ENCODE measurements around the gene COQ10A. TPM values are rescaled to one million over a fixed set of nuclear protein-coding genes. Genes with fewer than 3 reads are reported as not detected.

The COQ10A gene
- total RNA-seq, 1 experiment from 2014 or later, result 24.4 TPM

DNA sequence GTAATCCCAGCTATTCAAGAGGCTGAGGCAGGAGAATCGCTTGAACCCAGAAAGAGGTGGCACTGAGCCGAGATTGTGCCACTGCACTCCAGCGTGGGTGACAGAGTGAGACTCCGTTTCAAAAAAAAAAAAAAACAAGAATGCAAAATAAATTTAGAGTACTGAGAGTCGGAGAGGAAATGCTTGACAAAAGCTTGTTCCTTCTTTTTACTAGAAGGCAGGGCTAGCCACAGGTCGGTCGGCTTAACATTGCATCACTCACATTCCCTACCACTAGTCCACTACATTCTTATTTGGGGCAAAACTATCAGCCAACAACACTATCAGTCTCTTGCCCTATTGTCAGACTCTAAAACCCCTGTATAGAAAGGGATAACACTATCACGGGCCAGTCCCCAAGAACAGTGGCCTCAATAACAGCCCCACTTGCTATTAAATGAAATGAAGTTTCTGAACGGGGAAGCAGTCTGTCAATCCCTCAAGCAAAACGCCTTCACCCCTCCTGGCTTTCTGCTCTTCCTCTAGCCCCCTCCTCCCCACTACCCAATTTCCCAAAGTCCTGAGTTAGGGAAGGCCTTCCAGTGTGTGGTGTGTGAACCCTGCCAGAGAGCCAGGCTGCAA, 46.0 kb upstream of the COQ10A start:
- Mint-ChIP-seq H3K36me3 (peaks cover 20% of the 10 kb centered on the region), H3K4me3 (peak overlapping the region; percentile 98), H3K27me3 (ENCODE audit: low read depth) (no peaks in the 10 kb centered on the region), H3K27ac (peak overlapping the region; percentile 100), H3K9me3 (no peaks in the 10 kb centered on the region), H3K4me1 (peaks cover 33% of the 10 kb centered on the region)
- TF ChIP-seq GABPB1 (CRISPR knock-in tag; IDR thresholded peaks at IDR 0.05) (peak; percentile 89), NFATC4 (CRISPR knock-in tag; IDR thresholded peaks at IDR 0.05) (0 out of 2 replicates have a peak, but pooled peaks have one; percentile 30), TEAD4 (CRISPR knock-in tag; IDR thresholded peaks at IDR 0.05) (no peak)
- TF ChIP-seq, protein P1, sequence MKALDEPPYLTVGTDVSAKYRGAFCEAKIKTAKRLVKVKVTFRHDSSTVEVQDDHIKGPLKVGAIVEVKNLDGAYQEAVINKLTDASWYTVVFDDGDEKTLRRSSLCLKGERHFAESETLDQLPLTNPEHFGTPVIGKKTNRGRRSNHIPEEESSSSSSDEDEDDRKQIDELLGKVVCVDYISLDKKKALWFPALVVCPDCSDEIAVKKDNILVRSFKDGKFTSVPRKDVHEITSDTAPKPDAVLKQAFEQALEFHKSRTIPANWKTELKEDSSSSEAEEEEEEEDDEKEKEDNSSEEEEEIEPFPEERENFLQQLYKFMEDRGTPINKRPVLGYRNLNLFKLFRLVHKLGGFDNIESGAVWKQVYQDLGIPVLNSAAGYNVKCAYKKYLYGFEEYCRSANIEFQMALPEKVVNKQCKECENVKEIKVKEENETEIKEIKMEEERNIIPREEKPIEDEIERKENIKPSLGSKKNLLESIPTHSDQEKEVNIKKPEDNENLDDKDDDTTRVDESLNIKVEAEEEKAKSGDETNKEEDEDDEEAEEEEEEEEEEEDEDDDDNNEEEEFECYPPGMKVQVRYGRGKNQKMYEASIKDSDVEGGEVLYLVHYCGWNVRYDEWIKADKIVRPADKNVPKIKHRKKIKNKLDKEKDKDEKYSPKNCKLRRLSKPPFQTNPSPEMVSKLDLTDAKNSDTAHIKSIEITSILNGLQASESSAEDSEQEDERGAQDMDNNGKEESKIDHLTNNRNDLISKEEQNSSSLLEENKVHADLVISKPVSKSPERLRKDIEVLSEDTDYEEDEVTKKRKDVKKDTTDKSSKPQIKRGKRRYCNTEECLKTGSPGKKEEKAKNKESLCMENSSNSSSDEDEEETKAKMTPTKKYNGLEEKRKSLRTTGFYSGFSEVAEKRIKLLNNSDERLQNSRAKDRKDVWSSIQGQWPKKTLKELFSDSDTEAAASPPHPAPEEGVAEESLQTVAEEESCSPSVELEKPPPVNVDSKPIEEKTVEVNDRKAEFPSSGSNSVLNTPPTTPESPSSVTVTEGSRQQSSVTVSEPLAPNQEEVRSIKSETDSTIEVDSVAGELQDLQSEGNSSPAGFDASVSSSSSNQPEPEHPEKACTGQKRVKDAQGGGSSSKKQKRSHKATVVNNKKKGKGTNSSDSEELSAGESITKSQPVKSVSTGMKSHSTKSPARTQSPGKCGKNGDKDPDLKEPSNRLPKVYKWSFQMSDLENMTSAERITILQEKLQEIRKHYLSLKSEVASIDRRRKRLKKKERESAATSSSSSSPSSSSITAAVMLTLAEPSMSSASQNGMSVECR (CRISPR knock-in tag; IDR thresholded peaks at IDR 0.05; ENCODE audit: borderline replicate concordance), result peak; percentile 26; the same call in 1 of the 2 replicates
- ChIA-PET CTCF (interaction anchor here (1.4 to 3.6 kb wide), 11 partner anchors 8 to 416 kb away, joined by 3 to 102 read pairs (median 11); partner anchors contain the start of genes ANKRD52, CNPY2, ESYT1 and MYL6B), POLR2A (interaction anchor here (0.7 to 2.6 kb wide), 14 partner anchors 15 to 416 kb away, joined by 3 to 33 read pairs (median 12); partner anchors contain the start of genes ANKRD52, COQ10A, ESYT1 and MYL6)
- no peak for ATAC-seq
- no peak for DNase-seq (ENCODE audit: low spot score)

DNA sequence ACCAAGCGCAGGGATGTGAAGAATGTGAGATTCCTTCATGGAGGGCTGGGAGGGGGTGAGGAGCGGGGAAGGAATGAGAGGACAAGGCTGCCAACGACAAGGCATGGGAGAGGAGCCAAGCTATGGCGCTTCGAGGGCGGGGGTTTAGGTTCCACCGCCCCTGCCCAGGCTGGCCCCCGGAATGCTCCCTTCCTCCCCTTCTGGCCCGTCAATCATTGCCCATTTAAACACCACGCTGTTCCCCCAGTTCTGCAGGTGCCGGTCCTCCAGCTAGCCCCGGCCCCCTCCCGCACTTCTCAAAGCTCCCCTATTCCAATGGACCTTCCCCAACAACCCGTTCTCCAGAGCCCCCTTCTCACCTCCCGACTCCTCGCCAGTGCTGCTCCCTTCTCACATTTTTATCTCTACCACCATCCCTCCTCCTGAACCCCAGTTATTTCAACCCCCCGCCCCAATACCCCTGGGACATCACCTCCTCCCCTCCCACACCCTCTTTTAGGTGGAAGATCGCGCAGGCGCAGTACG, 45.4 kb upstream of the COQ10A start:
- no peaks in the 10 kb centered on the region for H3K9me3 Mint-ChIP-seq
- CTCF ChIA-PET, result interaction anchor here (0.6 to 3.6 kb wide), 32 partner anchors 8 to 483 kb away, joined by 3 to 102 read pairs (median 6); partner anchors contain the start of genes ANKRD52, CNPY2, COQ10A and ERBB3
- peaks cover 20% of the 10 kb centered on the region for H3K36me3 Mint-ChIP-seq
- DNase-seq (ENCODE audit: low spot score), result peak; percentile 62
- POLR2A ChIA-PET, result interaction anchor here (0.6 to 2.6 kb wide), 30 partner anchors 9 to 416 kb away, joined by 3 to 33 read pairs (median 6); partner anchors contain the start of genes ANKRD52, COQ10A, CS and ESYT1
- peak overlapping the region; percentile 100 for H3K27ac Mint-ChIP-seq
- peaks cover 33% of the 10 kb centered on the region for H3K4me1 Mint-ChIP-seq
- peak; percentile 6 for ATAC-seq
- no peaks in the 10 kb centered on the region for H3K27me3 Mint-ChIP-seq (ENCODE audit: low read depth)
- H3K4me3 Mint-ChIP-seq, result peak overlapping the region; percentile 98
- TF ChIP-seq ELF4 (CRISPR knock-in tag; IDR thresholded peaks at IDR 0.05; ENCODE audit: low read depth) (no peak), ZNF396 (CRISPR knock-in tag; IDR thresholded peaks at IDR 0.05; ENCODE audit: borderline replicate concordance) (no peak), ETV6 (CRISPR knock-in tag; IDR thresholded peaks at IDR 0.05) (no peak), FOXK1 (CRISPR knock-in tag; IDR thresholded peaks at IDR 0.05) (no peak), ZNF416 (CRISPR knock-in tag; IDR thresholded peaks at IDR 0.05) (no peak), OVOL2 (CRISPR knock-in tag; IDR thresholded peaks at IDR 0.05; ENCODE audit: borderline replicate concordance) (no peak), KAT7 (CRISPR knock-in tag; IDR thresholded peaks at IDR 0.05; ENCODE audit: borderline replicate concordance) (no peak), SMAD4 (CRISPR knock-in tag; IDR thresholded peaks at IDR 0.05) (no peak), TEAD1 (CRISPR knock-in tag; IDR thresholded peaks at IDR 0.05) (no peak), FOXP1 (CRISPR knock-in tag; IDR thresholded peaks at IDR 0.05; ENCODE audit: borderline replicate concordance) (peak; percentile 77), NFE2L1 (CRISPR knock-in tag; IDR thresholded peaks at IDR 0.05) (0 out of 2 replicates have a peak, but pooled peaks have one; percentile 39), EMX1 (CRISPR knock-in tag; IDR thresholded peaks at IDR 0.05) (no peak), ZNF263 (CRISPR knock-in tag; IDR thresholded peaks at IDR 0.05; ENCODE audit: low read depth) (no peak), PRRX2 (CRISPR knock-in tag; IDR thresholded peaks at IDR 0.05) (no peak), NFYB (CRISPR knock-in tag; conservative IDR thresholded peaks at IDR 0.05; ENCODE audit: low read depth) (no peak; the same call in 1 of the 2 replicates), ZNF423 (CRISPR knock-in tag; IDR thresholded peaks at IDR 0.05) (no peak)
- TF ChIP-seq, protein P2, sequence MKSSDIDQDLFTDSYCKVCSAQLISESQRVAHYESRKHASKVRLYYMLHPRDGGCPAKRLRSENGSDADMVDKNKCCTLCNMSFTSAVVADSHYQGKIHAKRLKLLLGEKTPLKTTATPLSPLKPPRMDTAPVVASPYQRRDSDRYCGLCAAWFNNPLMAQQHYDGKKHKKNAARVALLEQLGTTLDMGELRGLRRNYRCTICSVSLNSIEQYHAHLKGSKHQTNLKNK (CRISPR knock-in tag; IDR thresholded peaks at IDR 0.05), result no peak
- TF ChIP-seq, protein P3, sequence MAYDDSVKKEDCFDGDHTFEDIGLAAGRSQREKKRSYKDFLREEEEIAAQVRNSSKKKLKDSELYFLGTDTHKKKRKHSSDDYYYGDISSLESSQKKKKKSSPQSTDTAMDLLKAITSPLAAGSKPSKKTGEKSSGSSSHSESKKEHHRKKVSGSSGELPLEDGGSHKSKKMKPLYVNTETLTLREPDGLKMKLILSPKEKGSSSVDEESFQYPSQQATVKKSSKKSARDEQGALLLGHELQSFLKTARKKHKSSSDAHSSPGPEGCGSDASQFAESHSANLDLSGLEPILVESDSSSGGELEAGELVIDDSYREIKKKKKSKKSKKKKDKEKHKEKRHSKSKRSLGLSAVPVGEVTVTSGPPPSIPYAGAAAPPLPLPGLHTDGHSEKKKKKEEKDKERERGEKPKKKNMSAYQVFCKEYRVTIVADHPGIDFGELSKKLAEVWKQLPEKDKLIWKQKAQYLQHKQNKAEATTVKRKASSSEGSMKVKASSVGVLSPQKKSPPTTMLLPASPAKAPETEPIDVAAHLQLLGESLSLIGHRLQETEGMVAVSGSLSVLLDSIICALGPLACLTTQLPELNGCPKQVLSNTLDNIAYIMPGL (CRISPR knock-in tag; IDR thresholded peaks at IDR 0.05), result no peak
- TF ChIP-seq, protein P4, sequence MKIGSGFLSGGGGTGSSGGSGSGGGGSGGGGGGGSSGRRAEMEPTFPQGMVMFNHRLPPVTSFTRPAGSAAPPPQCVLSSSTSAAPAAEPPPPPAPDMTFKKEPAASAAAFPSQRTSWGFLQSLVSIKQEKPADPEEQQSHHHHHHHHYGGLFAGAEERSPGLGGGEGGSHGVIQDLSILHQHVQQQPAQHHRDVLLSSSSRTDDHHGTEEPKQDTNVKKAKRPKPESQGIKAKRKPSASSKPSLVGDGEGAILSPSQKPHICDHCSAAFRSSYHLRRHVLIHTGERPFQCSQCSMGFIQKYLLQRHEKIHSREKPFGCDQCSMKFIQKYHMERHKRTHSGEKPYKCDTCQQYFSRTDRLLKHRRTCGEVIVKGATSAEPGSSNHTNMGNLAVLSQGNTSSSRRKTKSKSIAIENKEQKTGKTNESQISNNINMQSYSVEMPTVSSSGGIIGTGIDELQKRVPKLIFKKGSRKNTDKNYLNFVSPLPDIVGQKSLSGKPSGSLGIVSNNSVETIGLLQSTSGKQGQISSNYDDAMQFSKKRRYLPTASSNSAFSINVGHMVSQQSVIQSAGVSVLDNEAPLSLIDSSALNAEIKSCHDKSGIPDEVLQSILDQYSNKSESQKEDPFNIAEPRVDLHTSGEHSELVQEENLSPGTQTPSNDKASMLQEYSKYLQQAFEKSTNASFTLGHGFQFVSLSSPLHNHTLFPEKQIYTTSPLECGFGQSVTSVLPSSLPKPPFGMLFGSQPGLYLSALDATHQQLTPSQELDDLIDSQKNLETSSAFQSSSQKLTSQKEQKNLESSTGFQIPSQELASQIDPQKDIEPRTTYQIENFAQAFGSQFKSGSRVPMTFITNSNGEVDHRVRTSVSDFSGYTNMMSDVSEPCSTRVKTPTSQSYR (CRISPR knock-in tag; IDR thresholded peaks at IDR 0.05), result no peak
- TF ChIP-seq, protein P5, sequence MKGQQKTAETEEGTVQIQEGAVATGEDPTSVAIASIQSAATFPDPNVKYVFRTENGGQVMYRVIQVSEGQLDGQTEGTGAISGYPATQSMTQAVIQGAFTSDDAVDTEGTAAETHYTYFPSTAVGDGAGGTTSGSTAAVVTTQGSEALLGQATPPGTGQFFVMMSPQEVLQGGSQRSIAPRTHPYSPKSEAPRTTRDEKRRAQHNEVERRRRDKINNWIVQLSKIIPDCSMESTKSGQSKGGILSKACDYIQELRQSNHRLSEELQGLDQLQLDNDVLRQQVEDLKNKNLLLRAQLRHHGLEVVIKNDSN (CRISPR knock-in tag; IDR thresholded peaks at IDR 0.05), result no peak
